HepG2 (cell line): ENCODE data around the gene XKR7. TPM values are rescaled to one million over a fixed set of nuclear protein-coding genes. Genes with fewer than 3 reads are reported as not detected.

Source experiments
- CENPT ChIP-seq: sonication (generic); formaldehyde crosslinking; IDR thresholded peaks from 2 replicates; pipeline ENCODE4 v1.8.0; 2022; ENCODE audit warnings: low read depth, mild to moderate bottlenecking, moderate library complexity, missing genetic modification reagents
- EZH2 ChIP-seq: conservative IDR thresholded peaks from 2 replicates; pipeline ENCODE4 v1.6.1; 2012; ENCODE audit warnings: mild to moderate bottlenecking, low read depth, low read length, moderate library complexity
- MXI1 ChIP-seq: IDR thresholded peaks from 3 replicates; pipeline ENCODE4 v1.6.1; 2012; ENCODE audit warnings: low read depth, low read length, inconsistent platforms, borderline replicate concordance
- NR2F1 ChIP-seq, 2 experiments: fragments of 450-650 bp in 1 of 2; formaldehyde crosslinking in 1 of 2; IDR thresholded peaks; 2 replicates each; pipeline versions ENCODE4 v1.5.0 to v1.6.1; 2016 to 2020; ENCODE audit warnings: mild to moderate bottlenecking in 1 of 2, missing compliant biosample characterization in 1 of 2, missing genetic modification reagents in 1 of 2, moderate library complexity in 1 of 2
- ZNF136 ChIP-seq: sonication (generic); formaldehyde crosslinking; IDR thresholded peaks from 2 replicates; pipeline ENCODE4 v1.8.1; 2022; ENCODE audit warnings: low read depth, mild to moderate bottlenecking, moderate library complexity, missing genetic modification reagents
- ZNF350 ChIP-seq: sonication (generic); formaldehyde crosslinking; IDR thresholded peaks from 2 replicates; pipeline ENCODE4 v1.4.0; 2020; ENCODE audit warnings: mild to moderate bottlenecking, low read depth, missing genetic modification reagents, borderline replicate concordance
- ZNF598 ChIP-seq: sonication (generic); formaldehyde crosslinking; IDR thresholded peaks from 2 replicates; pipeline ENCODE4 v1.5.1; 2020; ENCODE audit warnings: mild to moderate bottlenecking, missing genetic modification reagents, borderline replicate concordance
- polyA plus RNA-seq, 8 experiments: library from polyadenylated mRNA; depleted of rRNA in 3 of 8; stranded (reverse) in 7 of 8; unstranded in 1 of 8; fragments of >200 nt; fragmentation: Illumina TruSeq in 4 of 8; extraction: Trizol in 4 of 8; gene quantifications; 2 replicates each; pipeline versions ENCODE4 v1.2.1 to v1.2.3, GENCODE V29; 2011 to 2016; ENCODE audit warnings: low read depth in 4 of 8, missing spikeins in 1 of 8, mixed read lengths in 1 of 8; ENCODE audit not compliant: insufficient read depth in 1 of 8
- total RNA-seq, 5 experiments: library from RNA; depleted of rRNA; stranded (reverse); fragments of >200 nt; fragmentation: Illumina TruSeq; extraction: Trizol; gene quantifications; 2 replicates each; pipeline ENCODE4 v1.2.3, GENCODE V29; 2016; ENCODE audit warnings: low read depth in 1 of 5
- TF ChIP-seq, protein P1 (sequence below): sonication (generic); formaldehyde crosslinking; IDR thresholded peaks from 2 replicates; pipeline ENCODE4 v1.4.0; 2020; ENCODE audit warnings: missing genetic modification reagents
- TF ChIP-seq, protein P2 (sequence below): IDR thresholded peaks from 2 replicates; pipeline ENCODE4 v1.6.1; 2016
- TF ChIP-seq, protein P3 (sequence below): sonication (generic); formaldehyde crosslinking; IDR thresholded peaks from 2 replicates; pipeline ENCODE4 v1.4.0; 2020; ENCODE audit warnings: mild to moderate bottlenecking, missing genetic modification reagents, borderline replicate concordance
- TF ChIP-seq, protein P4 (sequence below): IDR thresholded peaks from 2 replicates; pipeline ENCODE4 v1.6.1; 2016; ENCODE audit warnings: low read depth, borderline replicate concordance
- TF ChIP-seq, protein P5 (sequence below): sonication (generic); formaldehyde crosslinking; IDR thresholded peaks from 2 replicates; pipeline ENCODE4 v1.4.0; 2020; ENCODE audit warnings: missing genetic modification reagents
- TF ChIP-seq, protein P6 (sequence below): IDR thresholded peaks from 2 replicates; pipeline ENCODE4 v1.6.1; 2016; ENCODE audit warnings: mild to moderate bottlenecking
- TF ChIP-seq, protein P7 (sequence below): sonication (generic); formaldehyde crosslinking; IDR thresholded peaks from 2 replicates; pipeline ENCODE4 v1.4.0; 2020; ENCODE audit warnings: low read depth, mild to moderate bottlenecking, missing genetic modification reagents

XKR7 gene
- total and polyA plus RNA-seq, 2 of the 13 experiments (the other 11 are each of a cell fraction or from before 2014, with no cell fraction given), result not detected

DNA sequence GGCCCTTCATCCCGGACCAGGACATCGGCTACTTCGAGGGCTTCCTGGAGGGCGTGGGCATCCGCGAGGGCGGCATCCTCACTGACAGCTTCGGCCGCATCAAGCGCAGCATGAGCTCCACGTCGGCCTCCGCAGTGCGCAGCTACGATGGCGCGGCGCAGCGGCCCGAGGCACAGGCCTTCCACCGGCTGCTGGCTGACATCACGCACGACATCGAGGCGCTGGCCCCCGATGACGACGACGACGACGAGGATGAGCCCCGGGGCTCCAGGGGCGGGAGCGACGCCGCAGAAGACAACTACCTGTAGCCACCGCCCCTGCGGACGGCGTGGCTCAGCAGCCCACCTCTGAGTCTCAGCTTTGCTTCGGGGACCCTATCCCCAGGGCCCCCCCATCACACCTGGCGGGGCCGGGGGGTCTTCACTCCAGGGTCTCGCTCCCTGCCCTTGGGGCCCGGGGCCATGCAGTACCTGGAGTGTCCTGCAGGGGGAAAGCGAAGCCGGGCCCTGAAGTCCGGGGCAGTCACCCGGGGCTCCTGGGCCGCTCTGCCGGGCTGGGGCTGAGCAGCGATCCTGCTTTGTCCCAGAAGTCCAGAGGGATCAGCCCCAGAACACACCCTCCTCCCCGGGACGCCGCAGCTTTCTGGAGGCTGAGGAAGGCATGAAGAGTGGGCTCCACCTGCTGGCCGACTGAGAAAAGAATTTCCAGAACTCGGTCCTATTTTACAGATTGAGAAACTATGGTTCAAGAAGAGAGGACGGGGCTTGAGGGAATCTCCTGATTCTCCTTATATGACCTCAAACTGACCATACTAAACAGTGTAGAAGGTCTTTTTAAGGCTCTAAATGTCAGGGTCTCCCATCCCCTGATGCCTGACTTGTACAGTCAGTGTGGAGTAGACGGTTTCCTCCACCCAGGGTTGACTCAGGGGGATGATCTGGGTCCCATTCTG is 63.3 kb downstream of the XKR7 start (continued):
- TF ChIP-seq, protein P1, sequence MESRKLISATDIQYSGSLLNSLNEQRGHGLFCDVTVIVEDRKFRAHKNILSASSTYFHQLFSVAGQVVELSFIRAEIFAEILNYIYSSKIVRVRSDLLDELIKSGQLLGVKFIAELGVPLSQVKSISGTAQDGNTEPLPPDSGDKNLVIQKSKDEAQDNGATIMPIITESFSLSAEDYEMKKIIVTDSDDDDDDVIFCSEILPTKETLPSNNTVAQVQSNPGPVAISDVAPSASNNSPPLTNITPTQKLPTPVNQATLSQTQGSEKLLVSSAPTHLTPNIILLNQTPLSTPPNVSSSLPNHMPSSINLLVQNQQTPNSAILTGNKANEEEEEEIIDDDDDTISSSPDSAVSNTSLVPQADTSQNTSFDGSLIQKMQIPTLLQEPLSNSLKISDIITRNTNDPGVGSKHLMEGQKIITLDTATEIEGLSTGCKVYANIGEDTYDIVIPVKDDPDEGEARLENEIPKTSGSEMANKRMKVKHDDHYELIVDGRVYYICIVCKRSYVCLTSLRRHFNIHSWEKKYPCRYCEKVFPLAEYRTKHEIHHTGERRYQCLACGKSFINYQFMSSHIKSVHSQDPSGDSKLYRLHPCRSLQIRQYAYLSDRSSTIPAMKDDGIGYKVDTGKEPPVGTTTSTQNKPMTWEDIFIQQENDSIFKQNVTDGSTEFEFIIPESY (CRISPR knock-in tag), result peak; percentile 45; the same call in 1 of the 2 replicates
- 0 out of 2 replicates have a peak, but pooled peaks have one; percentile 59 for TF ChIP-seq CENPT (CRISPR knock-in tag)
- TF ChIP-seq, protein P2, sequence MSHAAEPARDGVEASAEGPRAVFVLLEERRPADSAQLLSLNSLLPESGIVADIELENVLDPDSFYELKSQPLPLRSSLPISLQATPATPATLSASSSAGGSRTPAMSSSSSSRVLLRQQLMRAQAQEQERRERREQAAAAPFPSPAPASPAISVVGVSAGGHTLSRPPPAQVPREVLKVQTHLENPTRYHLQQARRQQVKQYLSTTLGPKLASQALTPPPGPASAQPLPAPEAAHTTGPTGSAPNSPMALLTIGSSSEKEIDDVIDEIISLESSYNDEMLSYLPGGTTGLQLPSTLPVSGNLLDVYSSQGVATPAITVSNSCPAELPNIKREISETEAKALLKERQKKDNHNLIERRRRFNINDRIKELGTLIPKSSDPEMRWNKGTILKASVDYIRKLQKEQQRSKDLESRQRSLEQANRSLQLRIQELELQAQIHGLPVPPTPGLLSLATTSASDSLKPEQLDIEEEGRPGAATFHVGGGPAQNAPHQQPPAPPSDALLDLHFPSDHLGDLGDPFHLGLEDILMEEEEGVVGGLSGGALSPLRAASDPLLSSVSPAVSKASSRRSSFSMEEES, result 0 out of 2 replicates have a peak, but pooled peaks have one; percentile 22
- peak; percentile 86; the same call in 1 of the 2 replicates for TF ChIP-seq ZNF598 (CRISPR knock-in tag)
- TF ChIP-seq ZNF136, result peak; percentile 83; the same call in 1 of the 2 replicates
- TF ChIP-seq, protein P3, sequence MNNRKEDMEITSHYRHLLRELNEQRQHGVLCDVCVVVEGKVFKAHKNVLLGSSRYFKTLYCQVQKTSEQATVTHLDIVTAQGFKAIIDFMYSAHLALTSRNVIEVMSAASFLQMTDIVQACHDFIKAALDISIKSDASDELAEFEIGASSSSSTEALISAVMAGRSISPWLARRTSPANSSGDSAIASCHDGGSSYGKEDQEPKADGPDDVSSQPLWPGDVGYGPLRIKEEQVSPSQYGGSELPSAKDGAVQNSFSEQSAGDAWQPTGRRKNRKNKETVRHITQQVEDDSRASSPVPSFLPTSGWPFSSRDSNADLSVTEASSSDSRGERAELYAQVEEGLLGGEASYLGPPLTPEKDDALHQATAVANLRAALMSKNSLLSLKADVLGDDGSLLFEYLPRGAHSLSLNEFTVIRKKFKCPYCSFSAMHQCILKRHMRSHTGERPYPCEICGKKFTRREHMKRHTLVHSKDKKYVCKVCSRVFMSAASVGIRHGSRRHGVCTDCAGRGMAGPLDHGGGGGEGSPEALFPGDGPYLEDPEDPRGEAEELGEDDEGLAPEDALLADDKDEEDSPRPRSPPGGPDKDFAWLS (CRISPR knock-in tag), result 0 out of 2 replicates have a peak, but pooled peaks have one; percentile 70
- TF ChIP-seq, protein P4, sequence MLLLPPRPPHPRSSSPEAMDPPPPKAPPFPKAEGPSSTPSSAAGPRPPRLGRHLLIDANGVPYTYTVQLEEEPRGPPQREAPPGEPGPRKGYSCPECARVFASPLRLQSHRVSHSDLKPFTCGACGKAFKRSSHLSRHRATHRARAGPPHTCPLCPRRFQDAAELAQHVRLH, result peak; percentile 69; the same call in 1 of the 2 replicates
- TF ChIP-seq EZH2, result no peak
- 0 out of 3 replicates have a peak, but pooled peaks have one; percentile 35 for TF ChIP-seq MXI1
- TF ChIP-seq ZNF350 (CRISPR knock-in tag), result peak; percentile 82; the same call in 1 of the 2 replicates
- 0 out of 4 replicates have a peak, but pooled peaks of 1 of the 2 experiments have one; percentile 14 for TF ChIP-seq NR2F1 (CRISPR knock-in tag; IDR thresholded peaks at IDR 0.05)
- TF ChIP-seq, protein P5, sequence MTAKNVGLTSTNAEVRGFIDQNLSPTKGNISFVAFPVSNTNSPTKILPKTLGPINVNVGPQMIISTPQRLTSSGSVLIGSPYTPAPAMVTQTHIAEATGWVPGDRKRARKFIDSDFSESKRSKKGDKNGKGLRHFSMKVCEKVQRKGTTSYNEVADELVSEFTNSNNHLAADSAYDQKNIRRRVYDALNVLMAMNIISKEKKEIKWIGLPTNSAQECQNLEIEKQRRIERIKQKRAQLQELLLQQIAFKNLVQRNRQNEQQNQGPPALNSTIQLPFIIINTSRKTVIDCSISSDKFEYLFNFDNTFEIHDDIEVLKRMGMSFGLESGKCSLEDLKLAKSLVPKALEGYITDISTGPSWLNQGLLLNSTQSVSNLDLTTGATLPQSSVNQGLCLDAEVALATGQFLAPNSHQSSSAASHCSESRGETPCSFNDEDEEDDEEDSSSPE, result no peak
- TF ChIP-seq, protein P6, sequence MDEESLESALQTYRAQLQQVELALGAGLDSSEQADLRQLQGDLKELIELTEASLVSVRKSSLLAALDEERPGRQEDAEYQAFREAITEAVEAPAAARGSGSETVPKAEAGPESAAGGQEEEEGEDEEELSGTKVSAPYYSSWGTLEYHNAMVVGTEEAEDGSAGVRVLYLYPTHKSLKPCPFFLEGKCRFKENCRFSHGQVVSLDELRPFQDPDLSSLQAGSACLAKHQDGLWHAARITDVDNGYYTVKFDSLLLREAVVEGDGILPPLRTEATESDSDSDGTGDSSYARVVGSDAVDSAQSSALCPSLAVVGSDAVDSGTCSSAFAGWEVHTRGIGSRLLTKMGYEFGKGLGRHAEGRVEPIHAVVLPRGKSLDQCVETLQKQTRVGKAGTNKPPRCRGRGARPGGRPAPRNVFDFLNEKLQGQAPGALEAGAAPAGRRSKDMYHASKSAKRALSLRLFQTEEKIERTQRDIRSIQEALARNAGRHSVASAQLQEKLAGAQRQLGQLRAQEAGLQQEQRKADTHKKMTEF (CRISPR knock-in tag), result peak; percentile 55; the same call in 1 of the 2 replicates
- TF ChIP-seq, protein P7, sequence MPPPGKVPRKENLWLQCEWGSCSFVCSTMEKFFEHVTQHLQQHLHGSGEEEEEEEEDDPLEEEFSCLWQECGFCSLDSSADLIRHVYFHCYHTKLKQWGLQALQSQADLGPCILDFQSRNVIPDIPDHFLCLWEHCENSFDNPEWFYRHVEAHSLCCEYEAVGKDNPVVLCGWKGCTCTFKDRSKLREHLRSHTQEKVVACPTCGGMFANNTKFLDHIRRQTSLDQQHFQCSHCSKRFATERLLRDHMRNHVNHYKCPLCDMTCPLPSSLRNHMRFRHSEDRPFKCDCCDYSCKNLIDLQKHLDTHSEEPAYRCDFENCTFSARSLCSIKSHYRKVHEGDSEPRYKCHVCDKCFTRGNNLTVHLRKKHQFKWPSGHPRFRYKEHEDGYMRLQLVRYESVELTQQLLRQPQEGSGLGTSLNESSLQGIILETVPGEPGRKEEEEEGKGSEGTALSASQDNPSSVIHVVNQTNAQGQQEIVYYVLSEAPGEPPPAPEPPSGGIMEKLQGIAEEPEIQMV, result peak; percentile 67; the same call in 1 of the 2 replicates
